BJ (cell line): ENCODE measurements around the gene NOS1AP. TPM values are rescaled to one million over a fixed set of nuclear protein-coding genes. Genes with fewer than 3 reads are reported as not detected.

Experiments
- CTCF ChIA-PET: fragments of 350-600 bp; formaldehyde crosslinking; extraction: SDS; loops from one replicate; lab custom pipeline; 2021; ENCODE audit warnings: antibody characterized with exemption, inconsistent platforms; lab: Yijun Ruan, JAX
- POLR2A ChIA-PET: fragments of 300-600 bp; sonication (Branson Sonifier 250); formaldehyde crosslinking; extraction: SDS; loops from one replicate; lab custom pipeline; 2021; ENCODE audit warnings: antibody characterized with exemption; lab: Charles Lee
- DNase-seq: peaks from one replicate; pipeline ENCODE4 v3.0.0-alpha.2; 2011; ENCODE audit warnings: low read depth
- H3K27me3 ChIP-seq: 2 replicates; pipeline ENCODE4 v1.6.0; 2011; ENCODE audit warnings: low read length; ENCODE audit not compliant: control insufficient read depth, insufficient read depth
- H3K36me3 ChIP-seq: 2 replicates; pipeline ENCODE4 v1.5.1; 2011; ENCODE audit warnings: low read length; ENCODE audit not compliant: control insufficient read depth, insufficient read depth
- H3K4me3 ChIP-seq: 2 replicates; pipeline ENCODE4 v1.5.1; 2011; ENCODE audit warnings: low read depth, mild to moderate bottlenecking, control low read depth, low read length
- CTCF ChIP-seq: IDR thresholded peaks from 2 replicates; pipeline ENCODE4 v1.5.1; 2011; ENCODE audit warnings: low read depth, mild to moderate bottlenecking, control low read depth, inconsistent platforms, low read length, moderate library complexity; ENCODE audit not compliant: insufficient read depth
- polyA plus RNA-seq: library from polyadenylated mRNA; depleted of rRNA; stranded (reverse); fragments of >200 nt; gene quantifications from 2 replicates; pipeline ENCODE4 v1.2.3, GENCODE V29; 2011

The NOS1AP gene
- polyA plus RNA-seq, 1 experiment = 0.50 TPM

- ChIA-PET POLR2A (no interaction called here), CTCF (interaction anchor here (1.3 to 1.4 kb wide), 2 partner anchors 14 to 16 kb away, joined by 3 read pairs; no protein-coding TSS in a partner anchor)
- DNase-seq = no peak
- H3K36me3 ChIP-seq = no peaks in the 10 kb centered on the region
- TF ChIP-seq CTCF = no peak
- no peak overlapping the region for H3K4me3 ChIP-seq
- peaks cover 8% of the 10 kb centered on the region for H3K27me3 ChIP-seq
These were observed 3.2 kb downstream of the NOS1AP start for GRCh38 chr1:162072740-162073139.

GRCh38 chr1:162074276-162075005 is 5.0 kb downstream of the NOS1AP start:
- no peaks in the 10 kb centered on the region for H3K36me3 ChIP-seq
- ChIA-PET POLR2A (no interaction called here), CTCF (no interaction called here)
- no peak for DNase-seq
- TF ChIP-seq CTCF = no peak
- H3K27me3 ChIP-seq = peaks cover 6% of the 10 kb centered on the region
- no peak overlapping the region for H3K4me3 ChIP-seq

- H3K4me3 ChIP-seq = no peak overlapping the region
- 0 out of 2 replicates have a peak, but pooled peaks cover 1% of the 10 kb centered on the region for H3K27me3 ChIP-seq
- CTCF ChIA-PET = no interaction called here
- no peak for TF ChIP-seq CTCF
- no peak for DNase-seq
- POLR2A ChIA-PET = no interaction called here
- no peaks in the 10 kb centered on the region for H3K36me3 ChIP-seq
These were observed 6.4 kb downstream of the NOS1AP start for GRCh38 chr1:162075862-162076261.

GRCh38 chr1:162077648-162078299 is 8.3 kb downstream of the NOS1AP start:
- no peaks in the 10 kb centered on the region for H3K36me3 ChIP-seq
- no peak for TF ChIP-seq CTCF
- POLR2A ChIA-PET = no interaction called here
- no peaks in the 10 kb centered on the region for H3K27me3 ChIP-seq
- no peak for DNase-seq
- H3K4me3 ChIP-seq = no peak overlapping the region
- CTCF ChIA-PET = no interaction called here

GRCh38 chr1:162079030-162079429 is 9.5 kb downstream of the NOS1AP start:
- ChIA-PET CTCF (interaction anchor here (0.6 kb wide), 1 partner anchor 162 kb away, joined by 3 read pairs; no protein-coding TSS in a partner anchor), POLR2A (no interaction called here)
- DNase-seq = no peak
- Histone ChIP-seq H3K4me3 (no peak overlapping the region), H3K36me3 (no peaks in the 10 kb centered on the region), H3K27me3 (no peaks in the 10 kb centered on the region)
- no peak for TF ChIP-seq CTCF
